ENCODE measurements around the gene TAAR5.

TAAR5 gene

DNA sequence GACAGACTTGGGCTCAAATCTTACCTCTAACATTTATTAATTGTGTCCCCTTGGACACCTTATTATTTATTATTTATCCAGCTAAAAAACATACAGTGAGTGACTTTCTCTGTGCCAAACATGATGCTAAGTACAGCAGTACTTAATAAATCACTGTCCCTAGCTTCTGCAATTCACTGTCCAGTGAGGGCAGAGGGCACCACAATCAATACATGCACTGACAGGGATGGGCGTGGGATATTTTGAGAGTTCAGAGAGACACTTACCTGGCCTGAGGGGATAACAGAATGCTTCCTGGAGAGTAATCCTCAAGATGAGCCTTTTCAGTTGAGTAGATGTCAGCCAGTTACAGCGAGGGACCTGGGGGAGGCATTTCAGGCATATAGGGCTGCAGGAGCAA is 43.8 kb upstream of the TAAR5 start:
- Histone ChIP-seq H3K4me2 (ENCODE audit: low read depth, low read length) (no peak overlapping the region), H3K9me3 (replicated peaks; ENCODE audit: insufficient read depth, low read length) (no peaks in the 10 kb centered on the region), H3K9me2 (replicated peaks; ENCODE audit: insufficient read depth, low read length) (no peaks in the 10 kb centered on the region), H3K4me3 (ENCODE audit: low read length) (no peak overlapping the region), H4K20me1 (ENCODE audit: insufficient read depth, low read length) (no peaks in the 10 kb centered on the region), H3K36me3 (replicated peaks; ENCODE audit: insufficient read depth, low read length) (no peaks in the 10 kb centered on the region), H3K27me3 (replicated peaks; ENCODE audit: insufficient read depth, low read length) (no peaks in the 10 kb centered on the region), H3K79me2 (ENCODE audit: low read length) (no peaks in the 10 kb centered on the region), H3K27ac (ENCODE audit: low read length) (no peak overlapping the region), H3F3A (ENCODE audit: insufficient read depth, low read length) (no peaks in the 10 kb centered on the region), H3K9ac (ENCODE audit: low read length) (no peak overlapping the region), H3K4me1 (ENCODE audit: low read length) (no peaks in the 10 kb centered on the region), H2AFZ (ENCODE audit: low read length) (no peak overlapping the region)
- TF ChIP-seq EZH2phosphoT487 (IDR thresholded peaks at IDR 0.05; ENCODE audit: low read length) (no peak), EZH2 (optimal IDR thresholded peaks at IDR 0.05; ENCODE audit: low read depth, low read length) (no peak)
- TF ChIP-seq, protein P1, sequence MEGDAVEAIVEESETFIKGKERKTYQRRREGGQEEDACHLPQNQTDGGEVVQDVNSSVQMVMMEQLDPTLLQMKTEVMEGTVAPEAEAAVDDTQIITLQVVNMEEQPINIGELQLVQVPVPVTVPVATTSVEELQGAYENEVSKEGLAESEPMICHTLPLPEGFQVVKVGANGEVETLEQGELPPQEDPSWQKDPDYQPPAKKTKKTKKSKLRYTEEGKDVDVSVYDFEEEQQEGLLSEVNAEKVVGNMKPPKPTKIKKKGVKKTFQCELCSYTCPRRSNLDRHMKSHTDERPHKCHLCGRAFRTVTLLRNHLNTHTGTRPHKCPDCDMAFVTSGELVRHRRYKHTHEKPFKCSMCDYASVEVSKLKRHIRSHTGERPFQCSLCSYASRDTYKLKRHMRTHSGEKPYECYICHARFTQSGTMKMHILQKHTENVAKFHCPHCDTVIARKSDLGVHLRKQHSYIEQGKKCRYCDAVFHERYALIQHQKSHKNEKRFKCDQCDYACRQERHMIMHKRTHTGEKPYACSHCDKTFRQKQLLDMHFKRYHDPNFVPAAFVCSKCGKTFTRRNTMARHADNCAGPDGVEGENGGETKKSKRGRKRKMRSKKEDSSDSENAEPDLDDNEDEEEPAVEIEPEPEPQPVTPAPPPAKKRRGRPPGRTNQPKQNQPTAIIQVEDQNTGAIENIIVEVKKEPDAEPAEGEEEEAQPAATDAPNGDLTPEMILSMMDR (IDR thresholded peaks at IDR 0.05; ENCODE audit: low read length) = no peak
- DNase-seq = no peak

DNA sequence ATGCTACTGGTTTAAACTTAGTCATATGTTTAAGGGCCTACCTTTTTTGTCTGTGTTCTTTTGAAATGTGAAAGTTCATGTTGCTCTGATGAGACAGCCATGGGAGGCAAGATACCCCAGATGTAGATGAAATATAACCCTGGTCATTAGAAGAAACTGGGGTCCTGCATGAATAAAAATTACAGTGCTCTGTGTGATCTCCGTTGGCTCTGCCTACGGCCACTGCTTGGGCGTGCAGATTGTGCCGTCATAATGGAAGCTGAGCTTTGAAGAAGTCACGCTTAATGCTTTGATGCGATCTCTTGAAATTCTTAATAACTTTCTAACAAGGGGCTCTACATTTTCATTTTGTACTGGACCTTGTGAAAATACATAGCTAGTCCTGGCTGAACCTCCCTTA is 34.6 kb upstream of the TAAR5 start, which contains the start of gene TAAR2:
TSS of gene TAAR2 (minus strand) at position 101 of the 400 bp plus-strand sequence. CDS start at position 101, 0 bp downstream.
- no peaks in the 10 kb centered on the region for H3K9me3 ChIP-seq (replicated peaks; ENCODE audit: insufficient read depth, low read length)
- H3K9me2 ChIP-seq (replicated peaks; ENCODE audit: insufficient read depth, low read length) = no peaks in the 10 kb centered on the region
- H3K27ac ChIP-seq (ENCODE audit: low read length) = no peak within 1 kb of the TSS
- no peaks in the 10 kb centered on the region for H3K79me2 ChIP-seq (ENCODE audit: low read length)
- H3F3A ChIP-seq (ENCODE audit: insufficient read depth, low read length) = no peaks in the 10 kb centered on the region
- no peak within 1 kb of the TSS for H2AFZ ChIP-seq (ENCODE audit: low read length)
- H3K27me3 ChIP-seq (replicated peaks; ENCODE audit: insufficient read depth, low read length) = no peaks in the 10 kb centered on the region
- H3K4me3 ChIP-seq (ENCODE audit: low read length) = no peak within 1 kb of the TSS
- no peak for DNase-seq
- no peaks in the 10 kb centered on the region for H3K36me3 ChIP-seq (replicated peaks; ENCODE audit: insufficient read depth, low read length)
- TF ChIP-seq EZH2 (optimal IDR thresholded peaks at IDR 0.05; ENCODE audit: low read depth, low read length) (no peak), EZH2phosphoT487 (IDR thresholded peaks at IDR 0.05; ENCODE audit: low read length) (no peak)
- TF ChIP-seq, protein P1 (IDR thresholded peaks at IDR 0.05; ENCODE audit: low read length) = no peak
- no peaks in the 10 kb centered on the region for H4K20me1 ChIP-seq (ENCODE audit: insufficient read depth, low read length)
- H3K4me1 ChIP-seq (ENCODE audit: low read length) = no peaks in the 10 kb centered on the region
- no peak within 1 kb of the TSS for H3K9ac ChIP-seq (ENCODE audit: low read length)
- no peak within 1 kb of the TSS for H3K4me2 ChIP-seq (ENCODE audit: low read depth, low read length)

DNA sequence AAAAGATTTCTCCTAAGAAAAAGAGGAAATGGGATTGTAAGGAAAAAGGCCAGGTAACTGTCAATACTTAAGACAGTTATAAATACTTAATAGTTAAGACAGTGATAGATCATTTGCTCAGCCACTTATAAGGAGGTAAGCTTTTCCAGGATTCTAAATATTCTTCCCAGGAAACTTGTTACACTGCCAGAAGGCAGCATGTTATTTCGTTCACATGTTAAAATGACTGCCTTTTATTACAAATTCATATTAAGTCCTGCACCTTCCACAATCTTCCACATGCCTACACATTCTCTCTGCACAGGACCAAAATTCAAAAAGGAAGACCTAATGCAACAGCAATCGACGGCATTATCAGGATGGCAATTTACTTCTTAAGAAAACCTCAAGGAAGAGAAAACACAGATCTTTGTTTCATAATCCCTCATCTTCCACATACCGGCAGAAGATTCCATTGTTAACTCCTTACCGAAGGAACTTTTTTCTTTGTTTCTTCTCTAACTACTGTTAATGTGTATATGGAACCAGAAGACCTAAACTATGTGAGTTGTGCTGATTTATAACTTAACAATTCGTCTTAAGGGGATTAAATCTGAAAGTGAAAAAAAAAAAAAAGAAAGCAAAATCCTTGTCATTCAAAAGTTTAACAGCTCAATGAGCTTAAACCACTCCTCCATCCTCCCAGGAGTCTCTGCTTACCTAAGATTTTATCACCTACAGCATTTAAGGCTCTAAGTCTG is 33.7 kb upstream of the TAAR5 start:
- Histone ChIP-seq H2AFZ (ENCODE audit: low read length) (no peak overlapping the region), H3K9ac (ENCODE audit: low read length) (no peak overlapping the region)

More for the DNA sequence above, 33.7 kb upstream of the TAAR5 start:
- DNase-seq = no peak
- Histone ChIP-seq H3K9me2 (replicated peaks; ENCODE audit: insufficient read depth, low read length) (no peaks in the 10 kb centered on the region), H3K36me3 (replicated peaks; ENCODE audit: insufficient read depth, low read length) (no peaks in the 10 kb centered on the region), H3K4me3 (ENCODE audit: low read length) (no peak overlapping the region), H3K4me2 (ENCODE audit: low read depth, low read length) (no peak overlapping the region), H3K79me2 (ENCODE audit: low read length) (no peaks in the 10 kb centered on the region), H3K27ac (ENCODE audit: low read length) (no peak overlapping the region), H3K9me3 (replicated peaks; ENCODE audit: insufficient read depth, low read length) (no peaks in the 10 kb centered on the region), H3K4me1 (ENCODE audit: low read length) (no peaks in the 10 kb centered on the region), H3F3A (ENCODE audit: insufficient read depth, low read length) (no peaks in the 10 kb centered on the region), H4K20me1 (ENCODE audit: insufficient read depth, low read length) (no peaks in the 10 kb centered on the region), H3K27me3 (replicated peaks; ENCODE audit: insufficient read depth, low read length) (no peaks in the 10 kb centered on the region)
- no peak for TF ChIP-seq EZH2 (optimal IDR thresholded peaks at IDR 0.05; ENCODE audit: low read depth, low read length)
- TF ChIP-seq, protein P1 (IDR thresholded peaks at IDR 0.05; ENCODE audit: low read length) = no peak
- TF ChIP-seq EZH2phosphoT487 (IDR thresholded peaks at IDR 0.05; ENCODE audit: low read length) = no peak
